Activated naive CD8-positive, alpha-beta T cell treated with anti-CD3 and anti-CD28 coated beads for 36 hours (primary cell): Measurements from ENCODE around the gene RCE1. TPM values are rescaled to one million over a fixed set of nuclear protein-coding genes. Genes with fewer than 3 reads are reported as not detected.

Experiments
- total RNA-seq, 2 experiments: library from RNA; stranded (reverse); gene quantifications; one replicate each; pipeline ENCODE4 v1.2.3, GENCODE V29; 2021

RCE1 gene
- total RNA-seq, 2 experiments from 2014 or later, result 26.8 to 31.1 TPM

Other genes with a start within 250 kb of the RCE1 start
- gene RBM14, start 226.8 kb upstream of the RCE1 start, total RNA-seq, result 100 to 1,000 TPM; 157 to 162 TPM
- gene RBM4, start 204.7 kb upstream of the RCE1 start, total RNA-seq, result 100 to 1,000 TPM; 134 to 140 TPM
- gene RBM4B, start 165.6 kb upstream of the RCE1 start, total RNA-seq, result 10 to 100 TPM; 12.2 to 15.5 TPM
- 1 to 10 TPM; 1.4 to 1.7 TPM for gene SPTBN2, start 114.2 kb upstream of the RCE1 start, total RNA-seq
- 10 to 100 TPM; 36.3 to 37.8 TPM for gene LRFN4, start 13.6 kb downstream of the RCE1 start, total RNA-seq
- gene PC, start 114.9 kb downstream of the RCE1 start, total RNA-seq, result 1 to 10 TPM; 8.1 TPM
- not detected for gene C11orf86, start 131.9 kb downstream of the RCE1 start, total RNA-seq
- gene SYT12, start 179.7 kb downstream of the RCE1 start, total RNA-seq, result not detected
- under 1 TPM; 0.50 to 0.78 TPM for gene RHOD, start 213.4 kb downstream of the RCE1 start, total RNA-seq